ENCODE measurements around the gene TAF1D.

Gene TAF1D

GRCh38 chr11:93773601-93774200, 32.4 kb upstream of the TAF1D start:
- DNase-seq (ENCODE audit: low read depth), result no peak
- TF ChIP-seq CTCF (conservative IDR thresholded peaks at IDR 0.05; ENCODE audit: low read depth, low read length), result no peak
- H3K4me3 ChIP-seq (ENCODE audit: low read depth, low read length), result no peak overlapping the region

DNA sequence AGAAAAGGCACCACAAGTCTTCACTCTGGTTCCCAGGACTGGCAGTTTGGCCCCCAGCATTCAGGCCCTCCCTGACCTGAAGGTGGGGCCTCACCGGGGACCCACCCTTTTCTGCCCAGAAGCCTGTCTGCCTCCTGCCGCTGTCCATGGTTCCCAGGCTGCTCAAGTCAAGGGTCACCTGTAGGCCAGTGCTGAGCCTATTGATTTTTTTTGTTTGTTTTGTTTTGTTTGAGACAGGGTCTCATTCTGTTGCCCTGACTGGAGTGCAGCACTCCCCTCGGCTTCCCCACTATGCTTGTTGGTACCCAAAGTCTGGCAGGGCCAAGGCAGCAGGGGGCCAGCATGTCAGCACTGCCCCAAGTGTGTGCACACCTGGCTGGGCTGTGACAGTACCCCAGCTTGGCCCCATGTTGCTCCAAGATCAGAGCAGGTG, 31.8 kb upstream of the TAF1D start:
- TF ChIP-seq CTCF (conservative IDR thresholded peaks at IDR 0.05; ENCODE audit: low read depth, low read length), result no peak
- DNase-seq (ENCODE audit: low read depth), result no peak
- H3K4me3 ChIP-seq (ENCODE audit: low read depth, low read length), result no peak overlapping the region

DNA sequence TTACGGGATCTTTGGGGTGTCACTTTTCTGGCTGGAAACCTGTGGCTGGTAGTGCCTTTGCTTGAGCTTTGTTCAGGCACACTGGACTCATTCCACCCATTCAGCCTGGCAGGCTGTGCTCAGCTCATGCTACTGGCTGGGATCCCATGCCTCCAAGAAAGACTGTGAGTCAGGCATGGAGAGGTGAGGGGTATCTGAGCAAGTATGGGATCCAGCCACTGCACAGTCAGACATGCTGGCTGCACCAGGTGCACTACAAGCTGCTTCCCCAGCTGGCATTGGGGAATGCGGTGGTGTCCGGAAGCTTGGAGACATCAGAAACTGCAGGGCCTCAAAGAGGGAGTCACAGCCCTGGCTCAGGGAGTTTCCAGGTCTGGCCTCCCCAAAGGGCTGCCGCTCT, 30.8 kb upstream of the TAF1D start:
- TF ChIP-seq CTCF (conservative IDR thresholded peaks at IDR 0.05; ENCODE audit: low read depth, low read length), result no peak
- no peak overlapping the region for H3K4me3 ChIP-seq (ENCODE audit: low read depth, low read length)

GRCh38 chr11:93770160-93770559, 28.9 kb upstream of the TAF1D start:
- H3K4me3 ChIP-seq (ENCODE audit: low read depth, low read length), result no peak overlapping the region
- DNase-seq (ENCODE audit: low read depth), result no peak
- no peak for TF ChIP-seq CTCF (conservative IDR thresholded peaks at IDR 0.05; ENCODE audit: low read depth, low read length)

More for the DNA sequence above, 30.8 kb upstream of the TAF1D start:
- no peak for DNase-seq (ENCODE audit: low read depth)

DNA sequence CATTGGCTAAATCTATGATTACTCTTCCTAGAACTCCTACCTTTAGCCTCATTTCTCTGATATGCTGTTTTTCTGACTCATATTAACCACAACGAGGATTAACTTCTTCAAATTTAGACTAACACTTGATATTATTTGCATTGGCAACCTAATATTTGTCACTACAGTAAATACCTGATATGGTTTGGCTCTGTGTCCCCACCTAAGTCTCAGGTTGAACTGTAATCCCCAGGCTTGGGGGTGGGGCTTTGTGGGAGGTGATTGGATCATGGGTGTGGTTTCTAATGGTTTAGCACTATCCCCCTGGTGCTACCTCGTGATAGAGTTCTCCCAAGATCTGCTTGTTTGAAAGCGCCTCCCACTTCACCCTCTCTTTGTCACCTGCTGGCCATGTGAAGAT, 25.7 kb upstream of the TAF1D start:
- DNase-seq (ENCODE audit: low read depth), result no peak

DNA sequence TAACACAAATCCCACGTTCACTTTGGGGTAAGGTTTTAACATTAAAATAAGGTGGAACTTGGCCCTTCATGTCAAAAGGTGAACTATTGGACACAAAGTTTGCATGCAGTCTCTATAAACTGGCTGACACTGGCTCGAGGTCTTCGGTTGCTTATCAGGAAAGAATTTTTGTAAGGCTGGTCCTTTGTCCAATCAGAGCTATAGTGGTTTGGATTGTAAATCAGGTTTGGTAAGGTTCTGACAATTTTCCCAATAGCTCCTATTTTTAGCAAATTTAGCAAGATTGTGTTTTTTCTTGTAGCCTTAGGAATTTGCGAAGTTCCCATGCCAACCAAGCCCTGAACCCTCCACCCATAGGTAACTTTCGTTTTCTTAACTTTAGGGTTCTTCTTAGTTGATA, 25.2 kb upstream of the TAF1D start:
- no peak for TF ChIP-seq CTCF (conservative IDR thresholded peaks at IDR 0.05; ENCODE audit: low read depth, low read length)
- no peak overlapping the region for H3K4me3 ChIP-seq (ENCODE audit: low read depth, low read length)
- no peak for DNase-seq (ENCODE audit: low read depth)

More for the DNA sequence above, 25.7 kb upstream of the TAF1D start:
- no peak for TF ChIP-seq CTCF (conservative IDR thresholded peaks at IDR 0.05; ENCODE audit: low read depth, low read length)
- no peak overlapping the region for H3K4me3 ChIP-seq (ENCODE audit: low read depth, low read length)

GRCh38 chr11:93765551-93765950, 24.3 kb upstream of the TAF1D start:
- no peak for DNase-seq (ENCODE audit: low read depth)
- TF ChIP-seq CTCF (conservative IDR thresholded peaks at IDR 0.05; ENCODE audit: low read depth, low read length), result no peak
- no peak overlapping the region for H3K4me3 ChIP-seq (ENCODE audit: low read depth, low read length)
